Large intestine (tissue), 3 donors: ENCODE data around the gene SAA2. TPM values are rescaled to one million over a fixed set of nuclear protein-coding genes. Genes with fewer than 3 reads are reported as not detected.
"Not testable (repeated sequence)": the region's sequence is repeated elsewhere in the genome, so short reads cannot be mapped to it uniquely, and the experiment has no call there.

Source experiments
- DNase-seq, 2 donors: peaks; one replicate each; pipeline versions ENCODE4 v3.0.0 to v3.0.0-alpha.2; 2013
- H3K27ac ChIP-seq: one replicate; pipeline ENCODE4 v1.5.1; 2013; ENCODE audit warnings: low read length
- H3K27me3 ChIP-seq: 2 replicates; pipeline ENCODE4 v1.6.1; 2013; ENCODE audit warnings: low read length; ENCODE audit not compliant: control insufficient read depth, insufficient read depth
- H3K36me3 ChIP-seq: 2 replicates; pipeline ENCODE4 v1.6.1; 2013; ENCODE audit warnings: low read length; ENCODE audit not compliant: control insufficient read depth, insufficient read depth
- H3K4me1 ChIP-seq: one replicate; pipeline ENCODE4 v1.6.1; 2013; ENCODE audit warnings: low read length; ENCODE audit not compliant: control insufficient read depth, insufficient read depth
- H3K4me3 ChIP-seq: one replicate; pipeline ENCODE4 v1.5.1; 2013; ENCODE audit warnings: low read length
- H3K9me3 ChIP-seq: one replicate; pipeline ENCODE4 v1.6.1; 2013; ENCODE audit warnings: mild to moderate bottlenecking, low read depth, low read length, moderate library complexity; ENCODE audit not compliant: control insufficient read depth
- WGBS: methylation state at CpG from one replicate; pipeline ENCODE4 v1.1.5; 2013; ENCODE audit warnings: low lambda C conversion rate; ENCODE audit not compliant: insufficient coverage; 5-methylcytosine and 5-hydroxymethylcytosine counted together
- polyA plus RNA-seq: library from polyadenylated mRNA; unstranded; fragments of 120-200 nt; gene quantifications from one replicate; pipeline ENCODE4 v1.2.1, GENCODE V29; 2013

Gene SAA2
- polyA plus RNA-seq, 1 donor = not detected

DNA sequence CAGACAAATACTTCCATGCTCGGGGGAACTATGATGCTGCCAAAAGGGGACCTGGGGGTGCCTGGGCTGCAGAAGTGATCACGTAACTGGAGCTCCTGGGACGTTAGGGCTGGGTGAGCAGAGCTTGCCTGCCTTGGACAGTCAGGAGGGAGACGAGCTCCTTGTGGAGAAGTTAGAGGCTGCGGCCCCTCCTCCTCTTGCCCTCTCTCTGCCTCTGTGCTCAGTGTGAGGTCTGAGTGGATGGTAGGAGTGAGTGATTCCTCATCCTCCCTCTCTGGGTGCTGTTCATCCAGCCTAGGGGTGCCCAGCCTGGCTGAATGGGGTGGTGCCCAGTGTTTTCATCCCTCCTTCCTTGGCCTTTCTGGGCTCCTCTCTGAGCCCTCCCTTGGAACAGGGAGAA, 20.8 kb upstream of the SAA2 start:
- H3K9me3 ChIP-seq, H3K4me1 ChIP-seq, H3K4me3 ChIP-seq, H3K27me3 ChIP-seq, DNase-seq, H3K27ac ChIP-seq, H3K36me3 ChIP-seq: not testable (repeated sequence)
- no CpG with 5 or more reads among the region's 5 CpGs for WGBS

- H3K27ac ChIP-seq, H3K36me3 ChIP-seq, H3K9me3 ChIP-seq, H3K4me1 ChIP-seq, H3K27me3 ChIP-seq, DNase-seq, H3K4me3 ChIP-seq: not testable (repeated sequence)
- no CpG with 5 or more reads among the region's 10 CpGs for WGBS
Observed at GRCh38 chr11:18267335-18268133, 19.1 kb upstream of the SAA2 start.

GRCh38 chr11:18265949-18266348, 17.5 kb upstream of the SAA2 start, which contains the start of gene SAA1:
TSS of gene SAA1 (plus strand) at chr11:18266264. CDS start at chr11:18266888, 624 bp downstream.
- H3K4me3 ChIP-seq = no peak within 1 kb of the TSS

DNA sequence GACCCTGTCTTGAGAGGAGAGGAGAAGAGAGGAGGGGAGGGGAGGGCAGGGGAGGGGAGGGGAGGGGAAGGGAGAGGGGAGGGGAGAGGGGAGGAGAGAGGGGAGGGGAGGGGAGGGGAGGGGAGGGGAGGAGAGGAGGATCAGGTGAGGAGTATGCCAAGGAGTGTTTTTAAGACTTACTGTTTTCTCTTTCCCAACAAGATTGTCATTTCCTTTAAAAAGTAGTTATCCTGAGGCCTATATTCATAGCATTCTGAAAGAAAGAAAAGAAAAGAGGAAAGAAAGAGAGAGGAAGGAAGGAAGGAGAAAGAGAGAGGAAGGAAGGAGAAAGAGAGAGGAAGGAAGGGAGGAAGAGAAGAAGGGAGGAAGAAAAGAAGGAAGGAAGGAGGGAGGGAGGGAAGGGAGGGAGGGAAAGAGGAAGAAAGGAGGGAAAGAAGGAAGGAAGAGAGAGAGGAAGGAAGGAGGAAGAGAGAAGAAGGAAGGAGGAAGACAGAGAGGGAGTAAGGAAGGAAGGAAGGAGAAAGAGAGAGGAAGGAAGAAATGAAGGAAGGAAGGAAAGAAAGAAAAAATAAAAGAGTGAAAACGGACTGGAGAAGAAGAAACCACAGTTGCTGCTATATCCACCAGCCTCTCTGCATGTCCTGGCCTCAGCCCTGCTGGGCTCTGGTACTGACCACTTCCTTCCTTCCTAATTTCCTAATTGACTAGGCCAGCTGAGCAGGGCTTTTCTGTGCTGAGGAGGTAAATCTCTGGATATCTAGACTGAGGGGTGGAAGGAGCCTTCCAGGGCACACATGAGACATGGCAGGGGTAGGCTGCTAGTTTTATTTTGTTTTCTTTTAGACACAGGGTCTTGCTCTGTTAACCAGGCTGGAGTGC, 16.4 kb upstream of the SAA2 start:
- WGBS = 80% methylated on average over 1 of the region's 1 CpG
- Histone ChIP-seq H3K27me3 (peaks cover 5% of the 10 kb centered on the region), H3K27ac (no peak overlapping the region), H3K36me3 (no peaks in the 10 kb centered on the region), H3K4me3 (no peak overlapping the region), H3K9me3 (no peaks in the 10 kb centered on the region), H3K4me1 (no peaks in the 10 kb centered on the region)
- DNase-seq = no peak

More at GRCh38 chr11:18265949-18266348, 17.5 kb upstream of the SAA2 start, which contains the start of gene SAA1:
- H3K27ac ChIP-seq = no peak within 1 kb of the TSS
- H3K9me3 ChIP-seq = no peaks in the 10 kb centered on the region
- H3K27me3 ChIP-seq = peaks cover 5% of the 10 kb centered on the region
- H3K4me1 ChIP-seq = no peaks in the 10 kb centered on the region
- DNase-seq = no peak
- H3K36me3 ChIP-seq = no peaks in the 10 kb centered on the region
- WGBS = no CpG with 5 or more reads among the region's 8 CpGs

DNA sequence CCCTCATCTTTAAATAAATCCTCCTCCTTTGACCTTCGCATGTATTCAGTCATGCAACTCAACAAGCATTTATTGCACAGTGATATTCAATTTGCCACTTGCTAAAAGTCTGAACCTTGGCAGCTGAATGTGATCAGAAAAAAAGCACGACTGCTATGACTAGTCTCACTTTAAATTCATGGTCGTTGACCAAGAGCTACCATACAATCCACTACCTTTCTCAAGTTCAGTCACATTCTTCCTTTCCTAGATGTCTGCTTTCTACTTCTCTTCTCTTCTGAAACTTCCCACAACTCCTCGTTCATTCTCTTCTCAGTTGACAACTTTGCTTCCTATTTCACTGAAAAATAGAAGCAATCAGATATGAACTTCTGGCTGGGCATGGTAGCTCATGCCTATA, 15.6 kb upstream of the SAA2 start:
- Histone ChIP-seq H3K27ac (no peak overlapping the region), H3K9me3 (no peaks in the 10 kb centered on the region), H3K4me3 (no peak overlapping the region), H3K4me1 (no peaks in the 10 kb centered on the region), H3K27me3 (peaks cover 5% of the 10 kb centered on the region), H3K36me3 (no peaks in the 10 kb centered on the region)
- WGBS = 71% methylated on average over 1 of the region's 4 CpGs
- no peak for DNase-seq

GRCh38 chr11:18262681-18263350, 14.3 kb upstream of the SAA2 start:
- WGBS = 100% methylated on average over 2 of the region's 8 CpGs
- not testable (repeated sequence) for H3K27ac ChIP-seq, H3K4me3 ChIP-seq, DNase-seq, H3K27me3 ChIP-seq, H3K9me3 ChIP-seq, H3K36me3 ChIP-seq, H3K4me1 ChIP-seq

DNA sequence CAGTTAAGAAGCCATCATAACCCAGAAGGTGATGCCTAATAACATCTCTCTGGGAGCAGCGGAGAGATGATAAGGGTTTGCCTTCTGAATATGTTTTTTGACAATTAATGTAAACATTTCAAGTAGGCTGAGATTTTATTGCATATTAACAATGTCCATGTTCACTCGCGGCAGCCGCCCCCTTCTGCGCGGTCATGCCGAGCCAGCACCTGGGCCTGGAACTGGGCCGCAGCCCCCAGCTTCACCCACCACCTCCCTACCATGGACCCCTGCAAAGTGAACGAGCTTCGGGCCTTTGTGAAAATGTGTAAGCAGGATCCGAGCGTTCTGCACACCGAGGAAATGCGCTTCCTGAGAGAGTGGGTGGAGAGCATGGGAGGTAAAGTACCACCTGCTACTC, 13.3 kb upstream of the SAA2 start:
- Histone ChIP-seq H3K27me3 (peaks cover 5% of the 10 kb centered on the region), H3K4me1 (no peaks in the 10 kb centered on the region), H3K4me3 (no peak overlapping the region), H3K36me3 (no peaks in the 10 kb centered on the region), H3K9me3 (no peaks in the 10 kb centered on the region), H3K27ac (no peak overlapping the region)
- 81% methylated on average over 3 of the region's 14 CpGs for WGBS
- DNase-seq = no peak

- DNase-seq = peak in 1 of 2 donors; percentile 41
- Histone ChIP-seq H3K27ac (no peak overlapping the region), H3K9me3 (no peaks in the 10 kb centered on the region)
Observed at GRCh38 chr11:18259259-18259658, 10.8 kb upstream of the SAA2 start.

GRCh38 chr11:18254781-18255361, 6.4 kb upstream of the SAA2 start:
- Histone ChIP-seq H3K36me3 (no peaks in the 10 kb centered on the region), H3K4me3 (no peak overlapping the region), H3K4me1 (no peaks in the 10 kb centered on the region), H3K9me3 (no peaks in the 10 kb centered on the region), H3K27ac (no peak overlapping the region), H3K27me3 (no peaks in the 10 kb centered on the region)
- no peak for DNase-seq
- WGBS = no CpG with 5 or more reads among the region's 2 CpGs

More at GRCh38 chr11:18259259-18259658, 10.8 kb upstream of the SAA2 start:
- Histone ChIP-seq H3K36me3 (no peaks in the 10 kb centered on the region), H3K4me1 (no peaks in the 10 kb centered on the region), H3K4me3 (no peak overlapping the region), H3K27me3 (no peaks in the 10 kb centered on the region)

DNA sequence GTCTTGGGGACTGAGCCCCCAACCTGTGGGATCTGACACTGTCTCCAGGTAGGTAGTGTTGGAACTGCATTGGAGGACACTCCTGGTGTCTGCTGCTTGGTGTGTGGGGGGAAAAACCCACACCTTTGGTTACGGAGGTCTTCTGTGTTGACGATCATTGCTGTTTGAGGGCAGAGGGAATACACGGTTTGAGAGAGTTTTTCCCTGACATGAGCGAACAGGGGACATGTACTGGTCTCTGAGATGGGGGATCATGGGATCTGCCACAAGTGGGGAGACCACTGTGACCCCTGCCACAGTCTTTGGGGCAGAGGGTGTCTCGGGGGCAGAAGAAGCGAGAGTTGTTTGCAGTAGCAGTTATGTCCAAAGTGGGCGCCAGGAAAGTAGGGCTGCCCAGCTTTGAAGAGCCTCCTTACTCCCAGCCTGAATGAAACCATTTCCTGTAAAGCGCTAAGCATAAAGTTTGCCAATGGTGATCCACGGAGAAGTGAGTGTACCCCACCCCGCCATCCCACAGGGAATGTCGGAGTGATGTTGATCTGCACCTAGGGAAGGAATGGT, 5.4 kb upstream of the SAA2 start:
- Histone ChIP-seq H3K4me1 (no peaks in the 10 kb centered on the region), H3K27ac (no peak overlapping the region), H3K27me3 (no peaks in the 10 kb centered on the region), H3K36me3 (no peaks in the 10 kb centered on the region), H3K4me3 (no peak overlapping the region), H3K9me3 (no peaks in the 10 kb centered on the region)
- no CpG with 5 or more reads among the region's 11 CpGs for WGBS
- no peak for DNase-seq
